Mesenteric fat pad (tissue), 1 donor: ENCODE measurements around the gene FAM107B. TPM values are rescaled to one million over a fixed set of nuclear protein-coding genes. Genes with fewer than 3 reads are reported as not detected.
"Not testable (repeated sequence)": the region's sequence is repeated elsewhere in the genome, so short reads cannot be mapped to it uniquely, and the experiment has no call there.

Experiments
- DNase-seq: peaks from one replicate; pipeline ENCODE4 v3.0.0-alpha.2; 2020; ENCODE audit warnings: low spot score
- long read RNA-seq: library from polyadenylated mRNA; unstranded; transcript quantifications from one replicate; pipeline ENCODE4 v2.0.0, GENCODE V29; 2020
- total RNA-seq: library from RNA; stranded (reverse); fragmentation: NEBNext Ultra II Directional; extraction: Animal tissue kit (Norgen Biotek cat#: 25700); gene quantifications from one replicate; pipeline ENCODE4 v1.2.1, GENCODE V29; 2021
- donor health status: DM: yes; HTN: yes; CAD: no.

FAM107B gene
- 88.2 TPM for total RNA-seq
- long read RNA-seq, partial matches to known transcripts: 3 of 21 reads
- long read RNA-seq, other reads (novel, unspliced or antisense): 12 of 21 reads

- DNase-seq: no peak
Measured at GRCh38 chr10:14774797-14775196, at the start of gene FAM107B. Gene FAM107B, minus strand, starts transcription at chr10:14774897. Its CDS starts 234 bp downstream, at chr10:14774663.

- DNase-seq: no peak
Measured at GRCh38 chr10:14823966-14824365, 49.3 kb upstream of the FAM107B start.

DNA sequence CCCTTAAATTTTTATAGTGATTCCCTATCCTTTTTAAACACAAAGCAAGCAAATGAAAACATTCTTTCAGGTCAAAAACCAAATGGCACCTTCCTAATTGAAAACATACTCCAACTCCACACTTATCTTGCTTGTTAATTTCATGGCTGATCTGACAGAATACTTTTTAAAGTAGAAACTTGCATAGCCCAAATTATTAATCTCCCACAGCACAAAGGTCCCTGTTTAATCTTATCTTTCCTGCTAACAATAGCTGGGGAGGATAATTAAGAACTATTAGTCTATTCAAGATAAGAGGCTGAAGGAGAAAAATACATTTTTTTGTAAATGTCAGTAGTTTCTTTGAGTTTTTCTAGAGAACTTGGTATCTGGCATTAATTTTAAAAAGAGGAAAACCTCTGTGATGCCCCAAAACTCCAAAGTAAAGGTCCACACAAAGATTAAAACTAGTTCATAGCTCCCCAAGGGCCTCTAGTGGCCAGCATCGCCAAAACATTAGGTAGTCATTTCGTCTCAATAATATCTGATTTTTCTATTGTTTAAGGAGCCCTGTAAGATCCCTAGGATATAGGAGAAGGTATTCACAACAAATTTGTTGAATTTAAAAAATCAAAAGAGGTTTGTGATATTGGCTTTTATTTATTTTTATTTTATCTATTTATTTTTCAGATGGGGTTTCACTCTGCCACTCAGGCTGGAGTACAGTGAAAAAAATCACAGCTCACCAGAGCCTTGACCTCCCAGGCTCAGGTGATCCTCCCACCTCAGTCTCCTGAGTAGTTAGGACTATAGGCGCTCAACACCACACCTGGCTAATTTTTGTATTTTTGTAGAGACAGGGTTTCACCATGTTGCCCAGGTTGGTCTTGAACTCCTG is 48.4 kb upstream of the FAM107B start:
- no peak for DNase-seq

DNA sequence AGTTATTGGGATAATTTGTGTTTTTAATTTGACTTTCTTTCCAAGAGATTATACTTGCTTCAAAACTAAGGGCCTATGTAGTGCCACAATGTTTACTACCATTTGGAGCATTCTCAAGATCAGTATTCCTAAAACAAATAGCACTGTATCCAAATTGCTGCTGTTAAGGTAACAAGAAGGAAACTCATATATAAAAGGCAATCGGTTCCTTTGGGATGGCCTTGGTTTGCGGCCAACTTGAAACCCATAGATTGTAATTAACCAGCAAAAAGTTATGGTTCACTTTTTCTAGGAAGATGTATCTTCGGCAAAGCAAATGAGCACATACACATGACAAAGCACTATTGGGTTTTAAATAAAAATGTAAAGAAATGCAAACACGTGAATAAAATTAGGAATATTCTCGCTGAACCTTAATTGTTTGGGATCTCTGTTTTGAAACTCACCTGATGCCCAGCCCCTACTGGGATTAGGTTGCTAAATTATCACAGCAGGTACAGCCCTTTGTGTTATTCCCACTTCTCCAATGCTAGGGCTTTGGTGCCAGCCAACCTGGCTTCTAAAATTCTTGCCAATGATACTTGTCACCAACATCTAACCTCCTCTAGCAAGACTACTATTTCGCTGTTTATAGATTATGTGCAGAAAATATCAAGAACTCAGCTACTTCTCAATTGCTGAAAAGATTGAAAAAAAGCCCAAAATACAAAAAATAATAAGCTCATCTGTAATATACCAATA is 47.1 kb upstream of the FAM107B start:
- no peak for DNase-seq

DNA sequence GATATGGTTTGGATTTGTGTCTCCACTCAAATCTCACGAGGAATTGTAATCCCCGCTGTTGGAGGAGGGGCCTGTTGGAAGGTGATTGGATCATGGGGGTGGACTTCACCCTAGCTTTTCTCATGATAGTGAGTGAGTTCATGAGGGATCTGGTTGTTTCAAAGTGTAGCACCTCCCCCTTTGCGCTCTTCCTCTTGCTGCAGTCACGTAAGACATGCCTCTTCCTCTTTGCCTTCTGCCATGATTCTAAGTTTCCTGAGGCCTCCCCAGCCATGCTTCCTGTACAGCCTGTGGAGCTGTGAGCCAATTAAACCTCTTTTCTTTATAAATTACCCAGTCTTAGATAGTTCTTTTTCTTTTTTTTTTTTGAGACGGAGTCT is 46.1 kb upstream of the FAM107B start:
- no peak for DNase-seq

- DNase-seq: no peak
Measured at GRCh38 chr10:14820010-14820774, 45.5 kb upstream of the FAM107B start.

DNA sequence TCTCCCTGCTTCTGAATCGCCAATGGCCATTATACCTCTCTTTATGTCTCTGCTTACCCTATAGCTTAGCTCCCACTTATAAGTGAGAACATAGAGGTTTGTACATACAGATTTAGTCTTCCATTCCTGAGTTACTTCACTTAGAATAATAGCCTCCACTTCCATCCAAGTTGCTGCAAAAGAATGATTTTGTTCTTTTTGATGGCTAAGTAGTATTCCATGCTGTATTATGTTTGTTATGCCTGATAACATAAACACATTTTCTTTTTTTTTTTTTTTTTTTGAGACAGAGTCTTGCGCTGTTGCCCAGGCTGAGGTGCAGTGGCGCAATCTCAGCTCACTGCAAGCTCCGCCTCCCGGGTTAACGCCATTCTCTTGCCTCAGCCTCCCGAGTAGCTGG is 42.0 kb upstream of the FAM107B start:
- DNase-seq: not testable (repeated sequence)

DNA sequence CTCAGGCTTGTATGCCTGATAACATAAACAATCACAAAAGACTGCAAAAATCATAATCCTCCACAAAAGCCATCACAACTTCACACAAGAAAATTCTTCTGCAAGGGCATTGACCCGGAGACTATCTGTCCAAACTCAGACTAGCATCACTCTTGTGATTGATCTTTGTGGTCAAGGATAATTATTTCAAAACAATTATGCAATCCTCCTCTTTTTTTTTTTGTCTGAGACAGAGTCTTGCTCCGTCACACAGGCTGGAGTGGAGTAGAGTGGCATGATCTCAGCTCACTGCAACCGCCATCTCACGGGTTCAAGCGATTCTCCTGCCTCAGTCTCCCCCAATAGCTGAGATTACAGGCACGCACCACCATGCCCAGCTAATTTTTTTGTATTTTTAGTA is 41.0 kb upstream of the FAM107B start:
- no peak for DNase-seq

DNA sequence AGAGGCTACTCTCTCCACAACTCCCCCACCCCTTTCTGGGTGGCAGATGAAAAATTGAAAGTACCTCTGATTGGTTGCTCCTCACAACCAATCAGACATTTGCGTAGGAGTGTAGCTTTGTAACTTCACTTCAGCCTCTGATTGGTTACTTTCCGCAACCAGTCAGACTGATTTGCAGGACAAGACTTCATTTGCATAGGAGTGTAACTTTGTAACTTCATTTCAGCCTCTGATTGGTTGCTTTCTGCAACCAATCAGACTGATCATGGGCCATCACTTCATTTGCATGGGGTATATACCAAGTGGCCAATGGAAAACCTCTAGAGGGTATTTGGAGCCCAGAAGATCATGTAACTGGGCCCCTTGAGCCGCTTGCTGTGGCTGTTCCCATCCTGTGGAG is 37.6 kb upstream of the FAM107B start:
- no peak for DNase-seq

DNA sequence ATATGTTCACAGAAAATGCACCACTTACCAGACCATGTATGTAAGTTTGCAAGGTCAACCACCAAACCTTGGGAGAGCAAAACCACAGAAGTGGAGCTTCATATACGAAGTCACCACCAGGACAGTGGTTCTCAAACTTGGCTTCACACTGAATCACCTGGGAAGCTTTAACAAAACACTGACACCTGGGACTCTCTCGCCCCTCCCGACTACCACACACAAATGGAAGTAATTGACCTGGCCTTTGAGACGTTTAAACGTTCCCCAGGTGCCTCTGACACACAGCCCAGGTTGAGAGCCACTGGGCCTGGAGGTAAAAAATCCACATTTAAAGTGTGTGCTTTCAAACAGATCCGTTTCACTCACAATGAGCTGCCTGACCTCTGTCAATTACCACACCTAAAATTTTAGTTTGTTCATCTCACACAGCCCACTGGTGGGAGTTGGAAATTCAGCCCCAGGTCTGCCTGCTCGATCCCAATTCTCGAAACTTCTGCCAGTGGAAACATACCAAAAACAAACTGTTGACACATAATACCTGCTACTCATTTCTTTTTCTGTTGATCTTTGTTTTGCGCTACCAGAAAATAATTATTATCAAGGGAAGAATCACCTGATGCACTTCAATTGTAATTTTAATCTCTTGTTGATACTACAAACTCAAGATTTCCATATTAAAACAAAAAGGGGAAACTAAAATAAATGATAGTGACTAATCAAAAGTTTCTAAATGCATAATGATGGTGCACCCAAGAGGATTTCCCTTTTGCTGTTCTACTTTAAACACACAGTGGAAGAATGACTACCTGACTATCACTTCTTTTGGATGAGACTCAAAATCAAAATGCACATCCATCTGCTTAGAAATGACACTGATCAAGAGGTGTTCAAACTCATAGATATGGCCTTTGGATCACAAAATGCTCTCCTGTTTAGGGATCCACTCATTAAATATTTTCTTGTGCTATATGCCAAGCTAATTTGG is 36.6 kb upstream of the FAM107B start:
- DNase-seq: no peak

DNA sequence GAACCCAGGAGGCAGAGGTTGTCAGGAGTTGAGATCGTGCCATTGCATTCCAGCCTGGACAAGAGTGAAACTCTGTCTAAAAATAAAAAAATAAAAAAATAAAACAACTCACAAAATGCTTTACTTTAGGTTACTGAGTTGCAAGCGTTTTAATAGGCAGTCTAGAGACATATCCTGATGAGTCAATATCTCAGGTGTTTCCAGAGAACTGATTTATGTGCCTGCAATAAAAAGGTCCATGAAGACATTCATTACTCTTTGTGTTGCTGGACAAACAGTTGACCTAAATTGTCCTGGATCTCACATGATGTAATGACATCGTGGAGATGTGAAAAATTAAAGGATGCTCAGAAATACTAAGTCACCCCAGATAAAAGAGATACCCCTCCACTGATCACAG is 31.6 kb upstream of the FAM107B start:
- DNase-seq: no peak

- DNase-seq: no peak
Measured at GRCh38 chr10:14803827-14804226, 29.1 kb upstream of the FAM107B start.

- DNase-seq: no peak
Measured at GRCh38 chr10:14801723-14802122, 27.0 kb upstream of the FAM107B start.

DNA sequence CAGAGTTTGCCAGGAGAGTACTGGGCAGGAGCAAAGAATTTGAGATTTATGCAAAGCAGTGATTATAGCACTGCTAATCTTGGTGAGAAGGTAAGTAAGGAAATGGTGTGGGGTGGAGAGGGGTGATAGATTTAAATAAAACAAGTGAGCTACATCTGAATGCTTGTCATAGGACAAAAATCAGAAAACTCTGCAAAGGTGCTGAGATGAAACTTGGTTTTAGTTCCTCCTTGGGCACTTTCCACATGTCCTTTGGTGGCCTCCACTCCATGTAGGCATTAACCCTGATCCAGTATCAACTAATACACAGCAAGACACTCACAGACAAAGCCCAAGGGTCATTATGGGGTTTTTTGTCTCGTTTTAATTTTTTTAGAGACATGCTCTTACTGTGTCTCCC is 25.7 kb upstream of the FAM107B start:
- DNase-seq: no peak

DNA sequence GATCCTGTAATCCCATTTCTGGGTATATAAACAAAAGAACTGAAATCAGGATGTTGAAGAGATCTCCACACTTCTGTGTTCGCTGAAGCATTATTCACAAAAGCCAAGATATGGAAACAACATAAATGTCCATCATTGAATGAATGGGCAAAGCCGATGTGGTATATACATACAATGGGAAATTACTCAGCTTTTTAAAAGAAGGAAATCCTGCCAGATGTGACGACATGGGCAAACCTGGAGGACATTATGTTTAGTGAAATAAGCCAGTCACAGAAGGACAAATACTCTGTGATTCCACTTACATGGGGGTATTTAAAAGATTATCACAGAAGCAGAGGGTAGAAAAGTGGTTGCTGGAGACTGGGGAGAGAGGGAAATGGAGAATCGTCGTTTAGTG is 23.9 kb upstream of the FAM107B start:
- DNase-seq: no peak

DNA sequence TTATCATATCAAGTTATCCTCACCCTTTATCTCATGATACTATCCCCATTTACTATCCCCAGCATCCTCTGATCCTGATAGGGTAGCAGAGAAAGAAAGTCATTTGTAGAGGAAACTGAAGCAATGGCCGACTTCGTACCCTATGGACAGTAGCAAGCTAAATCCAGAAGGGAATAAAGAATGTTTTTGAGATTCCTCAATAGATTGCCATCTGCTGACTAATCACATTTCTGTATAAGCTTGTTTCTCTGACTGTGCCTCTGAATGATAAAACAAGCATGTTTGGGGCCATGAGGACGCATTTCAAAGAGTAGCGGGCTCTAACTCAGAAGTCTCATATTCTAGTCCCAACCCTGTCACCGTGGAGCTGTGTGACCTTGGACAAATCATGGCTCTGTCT is 13.2 kb upstream of the FAM107B start:
- DNase-seq: no peak

GRCh38 chr10:14784459-14785055 is 9.9 kb upstream of the FAM107B start:
- no peak for DNase-seq

GRCh38 chr10:14782691-14783363 is 8.1 kb upstream of the FAM107B start:
- no peak for DNase-seq

DNA sequence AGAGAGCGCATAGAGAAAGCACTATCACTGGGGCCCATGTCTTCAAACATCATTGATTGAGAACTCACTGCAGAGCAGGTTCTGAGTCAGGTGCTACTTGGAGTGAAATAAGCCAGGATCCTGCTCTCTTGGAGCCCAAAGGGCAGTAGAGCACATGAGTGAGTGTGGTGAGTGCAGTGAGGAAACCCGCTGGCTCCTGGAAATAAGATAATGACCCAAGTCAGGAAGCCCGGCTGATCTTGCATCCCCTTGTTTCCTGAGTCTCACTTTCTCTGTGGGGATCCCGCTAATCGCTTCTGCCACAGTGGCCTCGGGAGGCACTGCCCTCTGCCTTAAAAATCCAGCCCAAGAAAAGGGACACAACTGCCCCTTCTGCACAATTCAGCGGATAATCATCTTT is 7.1 kb upstream of the FAM107B start:
- no peak for DNase-seq
